GM19035 (cell line): ENCODE data around the gene SKOR2.

Source experiments
- ATAC-seq: cut with Tn5 transposase; IDR thresholded peaks from one replicate; pipeline ENCODE4 v1.9.1; 2021; ENCODE audit not compliant: unreplicated experiment

Gene SKOR2

DNA sequence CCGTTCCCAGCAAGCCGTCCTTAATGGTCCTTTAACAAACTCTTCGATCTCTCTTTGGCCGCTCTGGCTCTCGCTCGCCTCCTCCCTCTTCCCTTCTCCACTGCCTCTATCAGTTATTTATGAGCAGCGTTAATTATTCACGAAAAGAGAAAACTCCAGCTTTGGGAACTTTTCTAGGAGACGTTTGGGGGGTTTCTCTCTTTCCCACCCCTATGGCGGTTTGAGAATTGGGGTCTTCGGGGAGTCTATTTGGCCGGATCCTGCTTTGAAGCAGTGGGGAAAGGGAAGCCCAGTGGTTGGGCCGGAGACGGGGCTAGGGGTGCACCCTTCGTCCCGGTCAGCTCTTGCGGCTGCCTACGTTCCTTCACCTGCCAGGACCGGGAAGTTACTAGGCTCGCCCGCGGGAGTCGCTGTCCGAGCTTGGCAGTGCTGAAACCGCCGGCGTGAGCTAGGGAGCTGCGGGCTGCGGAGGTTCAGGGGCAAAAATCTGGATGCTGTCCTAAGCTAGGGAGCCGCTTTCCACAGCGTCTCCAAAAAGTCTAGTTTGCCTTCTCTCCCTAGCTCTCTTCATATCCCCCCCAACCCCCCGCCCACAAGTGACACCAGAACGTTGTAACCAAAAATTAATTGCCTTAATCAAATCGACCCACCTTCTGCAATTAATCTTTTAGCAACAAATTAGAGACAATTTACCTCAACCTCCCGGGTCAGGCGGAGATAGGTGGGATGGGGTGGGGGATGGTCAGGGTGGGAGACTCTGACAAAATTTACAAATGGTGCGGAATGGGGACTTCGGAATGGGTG is 8.9 kb upstream of the SKOR2 start:
- ATAC-seq: no peak

DNA sequence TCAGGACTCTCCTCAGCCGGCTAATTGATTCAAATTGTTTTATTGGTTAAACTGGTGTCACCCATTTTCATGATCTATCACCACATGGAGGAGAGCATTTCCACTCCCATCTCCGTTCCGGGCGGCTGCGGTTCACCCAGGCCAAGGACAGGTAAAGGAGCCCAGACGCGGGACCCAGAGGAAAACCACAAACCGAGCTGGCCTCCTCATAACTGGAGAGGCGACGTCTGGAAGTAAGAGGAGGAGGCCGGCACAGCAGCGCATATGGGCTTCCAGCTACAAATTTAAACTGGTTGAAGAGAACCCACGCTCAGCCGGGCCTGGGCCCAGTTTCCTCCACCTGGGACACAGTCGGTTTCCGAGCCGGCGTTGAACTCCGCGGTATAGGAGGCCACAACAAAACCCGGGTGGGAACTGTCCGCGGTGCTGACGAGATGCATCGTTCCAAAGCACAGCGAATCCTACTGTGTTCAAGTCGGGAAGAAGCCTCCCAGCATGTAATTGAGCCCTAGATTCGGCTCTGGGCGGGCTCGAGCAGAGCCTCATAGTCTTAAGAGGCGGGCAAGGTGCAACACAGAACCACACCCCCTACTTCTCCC is 3.0 kb upstream of the SKOR2 start:
- no peak for ATAC-seq

DNA sequence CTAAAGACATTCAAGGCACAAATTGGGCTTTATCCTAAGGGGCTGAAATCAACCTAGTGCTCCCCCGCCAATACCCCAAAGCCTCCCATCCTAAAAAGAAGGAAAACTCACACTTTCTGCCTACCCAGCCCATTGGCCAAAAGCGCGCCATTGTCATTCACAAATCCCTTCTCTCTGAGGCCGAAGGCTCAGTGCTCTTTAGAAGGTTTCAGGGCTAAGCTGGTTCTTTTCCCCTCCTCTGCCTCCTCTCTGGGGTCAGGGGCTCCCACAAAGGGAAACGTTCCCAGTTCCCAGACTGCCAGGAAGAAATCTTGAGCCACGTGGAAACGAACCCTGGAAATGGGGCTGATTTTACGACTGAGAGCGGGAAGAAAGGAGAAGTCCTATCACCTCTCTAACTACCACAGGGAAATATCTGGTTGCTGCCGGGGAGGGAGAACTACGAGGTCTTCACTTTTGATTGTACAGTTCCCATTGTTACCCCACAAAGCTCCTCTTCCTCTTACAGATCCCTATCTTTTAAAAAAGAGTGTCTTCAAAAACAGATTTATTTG is 1.7 kb upstream of the SKOR2 start:
- ATAC-seq: no peak

DNA sequence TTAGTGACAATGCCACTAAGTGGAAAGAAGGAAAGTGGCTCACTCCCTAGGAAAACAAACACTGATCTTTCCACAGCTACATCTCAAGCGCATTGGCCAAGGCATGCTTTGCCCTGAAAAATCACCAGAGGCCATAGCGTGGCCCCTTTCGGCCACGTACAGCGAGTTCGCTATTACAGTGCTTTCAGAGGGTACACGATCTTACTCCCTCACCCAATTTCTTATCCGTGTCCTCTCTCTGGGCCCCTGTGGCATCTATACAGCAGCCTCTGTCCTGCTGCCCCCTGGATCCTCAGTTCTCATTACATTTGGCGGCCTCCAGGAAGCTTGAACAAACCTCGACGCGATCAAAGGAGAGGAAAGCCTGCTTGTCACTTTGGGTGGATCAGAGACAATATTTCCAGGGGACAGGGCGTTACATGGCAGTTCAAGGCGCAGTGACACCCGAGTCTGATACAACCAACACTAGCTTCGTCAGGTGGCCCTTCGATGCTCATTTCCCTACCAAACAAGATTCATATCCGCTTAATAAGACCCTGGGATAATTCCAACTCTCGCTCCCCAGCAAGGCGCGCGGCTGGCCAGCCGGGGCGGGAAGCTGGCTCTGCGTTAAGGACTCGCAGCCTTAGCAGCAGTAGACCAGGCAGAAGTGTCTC is 941 bp downstream of the SKOR2 start:
- ATAC-seq: no peak

DNA sequence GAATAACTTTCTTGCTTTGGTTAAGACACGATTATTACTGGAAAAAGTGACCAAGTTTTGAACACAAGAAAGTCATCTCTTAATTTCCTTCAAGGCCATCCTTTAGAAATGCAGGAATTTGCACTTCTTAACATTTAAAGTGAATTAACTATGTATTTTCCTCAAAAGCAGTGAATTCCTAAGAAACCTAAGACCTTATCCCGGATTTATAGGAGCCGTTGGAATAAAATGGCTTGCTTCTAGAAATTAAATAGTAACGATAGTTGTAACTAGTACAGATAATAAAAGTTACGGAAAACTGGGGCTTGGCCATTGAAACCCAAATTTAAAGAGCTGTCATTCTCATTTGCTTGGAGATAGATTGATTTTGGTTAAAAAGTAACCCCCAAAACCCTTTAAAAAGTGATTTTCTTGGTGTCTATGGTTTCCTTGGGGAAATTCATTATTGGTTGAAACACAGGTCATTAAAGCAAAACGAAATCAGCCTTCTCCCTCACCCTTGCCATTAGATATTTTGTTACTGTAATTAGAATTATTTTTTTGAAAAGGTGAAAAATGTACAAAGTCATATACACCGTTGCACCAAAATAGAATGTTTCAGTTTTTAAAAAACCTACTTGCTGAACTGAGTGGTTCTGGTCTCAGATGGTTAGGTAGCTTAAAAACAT is 2.0 kb downstream of the SKOR2 start:
- ATAC-seq: no peak

DNA sequence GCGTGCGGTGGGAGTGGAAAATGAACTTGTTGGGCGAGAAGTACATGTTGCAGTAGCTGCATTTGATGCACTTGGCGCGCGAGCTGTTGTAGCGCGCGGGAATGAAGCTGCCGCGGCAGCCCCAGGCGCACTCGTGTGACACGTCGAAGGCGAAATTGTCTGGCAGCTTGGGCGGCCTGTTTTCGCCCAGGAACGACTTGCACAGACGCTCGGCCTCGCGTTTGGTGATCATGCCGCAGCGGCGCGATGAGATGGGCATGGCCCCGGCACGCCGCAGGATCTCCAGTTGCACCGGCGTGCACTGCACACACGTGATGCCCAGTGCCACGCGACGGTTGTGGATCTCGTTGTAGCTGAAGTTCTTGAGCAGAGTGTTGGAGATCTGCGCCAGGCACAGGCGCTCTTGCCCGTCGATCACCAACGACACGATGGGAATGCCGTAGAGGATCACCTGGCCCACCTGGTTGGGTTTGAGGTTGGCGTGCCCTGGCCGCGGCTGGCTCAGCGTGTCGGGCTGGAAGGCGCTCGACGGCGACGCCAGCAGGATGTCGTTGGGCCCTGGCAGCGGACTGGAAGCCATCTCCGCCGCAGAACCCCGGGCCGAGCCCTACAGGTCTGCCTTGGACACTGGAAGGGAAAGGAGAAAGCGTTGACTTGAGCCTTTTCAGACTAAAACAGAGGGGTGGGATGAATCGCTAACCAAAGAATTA is 2.7 kb downstream of the SKOR2 start:
- ATAC-seq: no peak

DNA sequence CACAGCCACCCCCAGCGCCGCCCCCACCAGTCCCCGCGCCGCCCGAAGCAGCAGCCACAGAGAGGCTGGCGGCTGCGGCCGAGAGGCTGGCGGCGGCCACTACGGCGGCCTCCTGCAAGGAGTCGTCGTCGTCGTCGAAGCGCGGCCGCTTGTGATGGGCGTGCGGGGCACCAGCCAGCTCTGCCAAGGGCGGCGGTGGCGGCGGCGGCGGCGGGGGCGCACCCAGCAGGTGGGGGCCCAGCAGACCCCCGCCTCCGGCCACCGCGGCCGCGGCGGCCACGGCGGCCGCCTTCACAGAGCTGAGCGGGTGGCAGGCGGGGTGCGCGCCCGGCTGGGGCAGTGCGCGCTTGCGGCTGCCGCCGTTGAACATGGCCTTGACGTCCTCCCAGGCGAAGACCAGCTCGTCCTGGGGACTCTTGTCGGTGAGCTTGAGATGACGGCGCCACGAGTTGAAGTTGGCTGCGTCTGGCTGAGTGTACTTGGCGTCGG is 3.3 kb downstream of the SKOR2 start:
- ATAC-seq: no peak

DNA sequence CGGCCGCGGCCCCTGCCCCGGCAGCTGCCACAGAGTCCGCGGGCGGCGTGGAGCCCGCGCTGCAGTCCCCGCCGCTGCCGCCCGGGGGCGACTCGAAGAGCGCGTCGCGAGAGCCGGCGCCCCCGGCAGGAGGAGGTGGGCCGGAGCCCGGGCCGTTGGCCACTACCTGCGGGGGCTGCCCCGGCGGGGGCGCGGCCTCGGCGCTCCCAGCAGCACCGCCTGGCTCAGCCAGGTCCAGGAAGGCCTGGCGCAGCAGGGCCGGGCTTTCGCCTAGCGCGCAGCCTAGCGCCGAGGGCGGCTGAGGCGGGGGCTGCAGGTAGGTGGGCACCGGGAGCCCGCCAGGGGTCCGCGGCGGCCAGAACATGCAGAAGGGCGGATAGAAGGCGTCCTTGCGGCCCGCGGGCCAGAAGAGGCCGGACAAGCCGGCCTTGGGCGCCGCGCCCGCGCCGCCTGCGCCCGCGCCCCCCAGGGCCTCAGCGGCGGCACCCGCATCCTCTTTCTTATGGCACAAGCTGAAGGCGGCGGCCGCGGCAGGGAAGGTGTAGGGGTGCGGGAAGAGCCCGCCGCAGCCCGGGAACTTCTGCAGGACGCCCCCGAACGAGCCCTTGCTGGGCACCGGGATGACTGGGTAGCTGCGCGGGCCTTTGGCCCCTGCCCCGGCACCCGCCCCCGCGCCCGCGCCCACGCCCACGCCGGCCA is 3.9 kb downstream of the SKOR2 start:
- no peak for ATAC-seq

DNA sequence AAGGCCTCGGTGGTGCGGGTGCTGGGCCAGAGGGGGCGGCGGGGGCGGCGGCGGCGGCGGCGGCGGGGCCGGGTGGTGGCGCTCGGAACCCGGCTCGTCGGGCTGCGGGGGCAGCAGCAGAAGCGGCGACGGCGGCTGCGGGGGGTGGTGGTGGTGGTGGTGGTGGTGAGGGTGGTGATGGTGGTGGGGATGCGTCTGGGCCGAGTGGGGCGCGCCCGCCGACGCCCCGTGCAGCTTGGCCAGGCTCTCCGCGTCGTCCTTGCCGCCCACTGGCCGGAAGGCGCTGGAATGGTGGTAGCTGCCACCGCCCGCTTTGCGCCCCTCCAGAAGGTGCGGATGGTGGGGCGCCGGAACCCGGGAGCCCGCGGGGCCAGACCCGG is 4.4 kb downstream of the SKOR2 start:
- ATAC-seq: no peak

DNA sequence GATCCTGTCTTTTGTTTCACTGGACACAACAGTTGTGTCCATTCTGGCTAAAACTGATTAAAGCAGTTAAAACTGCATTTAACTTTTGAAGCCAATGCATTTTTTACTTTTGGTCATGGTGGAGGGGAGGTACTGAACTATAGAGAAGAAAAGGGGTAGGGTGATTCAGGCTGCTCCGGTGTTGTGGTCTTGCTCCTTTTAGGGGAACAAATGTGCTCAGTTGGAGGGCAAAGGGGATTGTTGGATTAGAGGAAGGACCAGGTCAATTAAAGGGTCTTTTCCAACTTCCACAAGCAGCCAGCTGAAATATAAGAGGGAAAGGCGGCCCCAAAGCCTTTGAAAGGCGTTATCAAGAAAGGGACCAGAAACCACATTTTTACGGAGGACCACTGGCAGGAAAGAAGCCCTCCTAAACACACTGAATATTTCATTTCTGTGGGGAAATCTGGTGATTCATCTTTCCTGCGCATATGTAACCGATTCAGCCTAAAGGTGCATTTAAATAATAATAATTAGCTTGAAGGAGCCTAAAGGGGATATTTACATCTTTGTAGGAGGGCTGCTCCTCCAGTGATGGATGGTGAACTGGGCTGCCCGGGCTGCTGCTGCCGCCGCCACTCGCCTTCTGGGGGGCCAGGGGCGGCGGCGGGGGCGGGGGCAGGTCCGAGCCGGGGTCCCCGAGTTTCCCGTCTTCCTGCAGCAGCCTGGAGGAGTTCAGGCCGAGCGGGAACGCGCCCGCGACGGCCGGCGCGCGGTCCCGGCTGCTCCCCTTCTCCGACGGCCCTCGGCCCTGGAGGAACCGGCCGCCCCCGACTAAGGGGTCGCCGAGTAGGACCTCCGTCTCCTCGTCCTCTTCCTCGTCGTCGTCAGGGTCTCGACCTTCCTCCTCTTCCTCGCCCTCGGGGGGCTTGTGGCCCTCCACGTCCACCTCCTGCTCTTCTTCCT is 5.2 kb downstream of the SKOR2 start:
- no peak for ATAC-seq

DNA sequence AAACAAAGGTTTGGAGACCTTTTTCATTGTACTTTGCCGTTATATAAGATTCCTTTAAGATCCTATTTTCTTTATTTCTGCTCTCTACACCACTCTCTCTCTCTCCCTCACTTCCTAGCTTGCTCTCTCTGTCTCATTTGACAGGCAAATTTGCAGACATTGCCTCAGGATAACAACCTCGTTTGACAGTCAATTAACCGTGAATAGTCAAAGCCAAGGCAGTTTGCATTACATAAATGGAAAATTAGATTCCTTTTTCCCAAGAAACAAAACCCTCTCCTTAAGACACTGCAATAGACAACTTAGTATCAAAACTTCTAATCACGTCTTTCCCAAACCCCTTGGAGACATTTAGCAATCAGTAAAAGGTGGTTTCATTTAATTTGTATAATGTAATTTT is 7.4 kb downstream of the SKOR2 start:
- no peak for ATAC-seq

DNA sequence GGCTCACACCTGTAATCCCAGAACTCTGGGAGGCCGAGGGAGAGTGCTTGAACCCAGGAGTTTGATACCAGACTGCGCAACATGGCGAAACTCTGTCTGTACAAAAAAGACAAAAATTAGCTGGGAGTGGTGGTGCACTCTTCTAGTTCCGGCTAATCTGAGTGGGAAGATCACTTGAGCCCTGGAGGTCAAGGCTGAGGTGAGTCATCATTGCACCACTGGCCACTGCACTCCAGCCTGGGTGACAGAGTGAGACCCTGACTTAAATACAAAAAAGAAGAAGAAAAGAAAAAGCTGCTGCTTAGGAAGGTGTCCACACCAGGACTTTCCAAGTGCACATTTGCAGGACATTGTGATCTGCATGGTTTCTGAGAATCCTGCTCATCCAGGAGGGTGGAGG is 16.4 kb downstream of the SKOR2 start:
- ATAC-seq: no peak

DNA sequence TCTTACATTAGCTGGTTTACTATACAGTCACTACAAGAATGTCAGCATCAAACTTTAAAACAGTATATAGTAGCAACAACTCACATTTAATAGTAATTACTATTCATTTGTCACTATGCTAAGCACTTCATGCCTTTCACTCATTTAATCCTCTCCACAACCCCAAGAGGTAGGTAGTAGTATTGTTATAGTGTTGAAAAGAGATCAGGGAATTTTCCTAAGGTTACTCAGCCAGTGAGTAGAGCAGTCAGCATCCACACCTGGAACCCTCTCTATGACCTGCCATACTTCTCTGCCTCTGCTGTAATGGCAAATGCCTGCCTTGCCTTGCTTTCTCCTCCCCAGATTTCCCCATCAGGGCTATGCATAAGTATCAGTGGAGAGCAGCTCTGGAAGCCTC is 24.8 kb downstream of the SKOR2 start:
- ATAC-seq: no peak

DNA sequence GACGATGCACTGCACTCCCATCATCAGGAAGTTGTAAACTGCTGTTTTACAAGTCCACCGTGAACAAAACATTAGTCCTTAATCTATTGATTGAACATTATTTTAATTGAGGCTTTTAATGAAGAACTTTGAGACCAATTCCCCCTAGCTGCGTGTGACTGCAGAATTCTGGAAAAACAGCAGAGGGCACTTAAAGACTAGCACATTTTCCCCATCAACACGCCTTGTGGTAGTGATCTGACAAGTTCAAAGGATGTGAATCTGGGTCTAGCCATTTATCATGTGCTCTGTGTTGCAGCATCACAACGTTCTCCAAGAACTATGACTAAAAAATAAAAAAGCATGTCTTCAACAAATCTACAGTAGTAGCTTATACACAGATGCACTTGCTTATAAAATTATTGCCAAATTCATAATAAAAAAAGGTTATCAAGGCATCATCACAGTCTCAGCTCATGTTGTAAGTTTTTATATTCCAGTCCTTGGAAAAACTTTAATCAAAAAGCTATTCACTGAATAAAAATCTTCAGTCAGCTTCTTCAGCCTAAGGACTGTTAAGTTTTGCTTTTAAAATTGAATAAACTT is 35.8 kb downstream of the SKOR2 start:
- no peak for ATAC-seq

DNA sequence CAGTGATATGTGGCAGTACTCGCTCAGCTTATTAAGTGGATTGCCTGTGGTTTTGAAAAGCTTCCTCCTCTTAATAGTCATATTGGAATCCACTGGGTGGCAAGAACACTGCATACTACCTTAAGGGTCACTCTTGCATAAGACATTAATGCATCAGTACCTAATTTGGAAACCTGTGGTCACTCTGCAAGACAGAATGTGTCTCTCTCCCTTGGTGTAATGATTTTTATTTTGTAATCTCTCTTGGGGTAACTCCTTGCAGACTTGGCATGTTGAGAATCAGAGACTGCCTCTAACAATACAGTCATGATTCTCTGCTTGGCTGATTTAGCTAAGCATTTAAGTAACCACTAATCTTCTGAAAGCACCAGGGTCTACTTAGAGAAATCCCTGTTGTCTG is 42.3 kb downstream of the SKOR2 start:
- no peak for ATAC-seq

DNA sequence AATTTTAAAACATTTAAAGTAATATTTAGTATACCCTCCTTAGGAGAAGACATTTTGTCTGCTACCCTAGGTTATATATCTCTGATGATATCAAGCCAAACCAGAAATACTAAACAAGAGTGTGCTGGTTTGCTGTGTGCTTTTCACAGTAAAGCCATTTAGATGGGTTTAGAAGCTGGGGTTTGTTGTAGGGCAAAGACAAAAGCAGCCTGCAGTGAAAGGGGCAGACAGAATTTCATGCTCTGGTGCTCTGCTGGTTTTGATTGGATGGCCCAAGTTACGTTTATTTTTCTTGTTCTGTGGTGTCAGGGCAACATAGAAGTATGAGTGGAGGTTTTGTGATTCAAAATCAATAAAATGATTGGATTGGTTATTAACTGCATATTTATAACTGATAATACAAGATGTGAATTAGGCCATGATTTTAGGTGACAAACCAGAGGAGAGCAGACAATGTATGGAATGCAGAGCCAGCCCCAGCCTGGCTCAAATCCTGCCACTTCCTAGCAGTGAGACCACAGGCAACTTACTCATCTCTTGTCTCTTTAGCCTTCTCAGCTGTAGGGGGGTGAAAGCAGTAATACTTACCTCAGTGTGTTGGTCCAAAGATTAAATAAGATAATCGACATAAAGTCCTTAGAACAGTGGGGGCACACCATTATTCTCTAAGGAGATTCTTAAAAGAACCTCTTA is 44.4 kb downstream of the SKOR2 start:
- ATAC-seq: no peak

DNA sequence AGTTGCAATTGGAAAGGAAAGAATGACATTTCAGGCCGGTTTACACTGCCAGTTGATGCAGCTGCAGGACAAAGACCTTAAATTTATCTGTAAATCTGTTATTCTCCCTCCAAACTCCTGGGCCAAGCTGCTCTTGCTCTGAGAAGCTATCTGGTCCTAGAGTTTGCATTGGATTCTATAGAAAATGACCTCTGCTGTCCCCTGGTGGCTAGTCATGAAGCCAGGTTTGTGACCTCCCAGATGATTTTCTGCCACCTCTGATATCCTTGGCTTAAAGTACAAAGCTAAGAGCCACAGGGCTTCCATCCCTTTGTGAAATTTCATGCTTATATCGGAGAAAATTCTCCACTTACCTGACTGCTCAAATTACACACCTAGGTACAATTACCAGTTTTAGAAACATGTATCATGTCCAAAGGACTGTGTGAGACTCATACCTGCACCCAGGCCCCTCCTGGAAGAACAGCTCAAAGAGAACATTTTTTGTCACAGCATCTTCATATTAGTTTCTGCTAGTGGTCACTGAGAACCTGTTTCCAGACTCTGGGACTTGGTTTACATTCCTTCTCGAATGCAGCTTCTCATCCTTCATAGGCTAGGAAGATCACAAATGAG is 46.4 kb downstream of the SKOR2 start:
- ATAC-seq: peak; percentile 67
